ENCODE results near the gene RBM15B.

Gene RBM15B

DNA sequence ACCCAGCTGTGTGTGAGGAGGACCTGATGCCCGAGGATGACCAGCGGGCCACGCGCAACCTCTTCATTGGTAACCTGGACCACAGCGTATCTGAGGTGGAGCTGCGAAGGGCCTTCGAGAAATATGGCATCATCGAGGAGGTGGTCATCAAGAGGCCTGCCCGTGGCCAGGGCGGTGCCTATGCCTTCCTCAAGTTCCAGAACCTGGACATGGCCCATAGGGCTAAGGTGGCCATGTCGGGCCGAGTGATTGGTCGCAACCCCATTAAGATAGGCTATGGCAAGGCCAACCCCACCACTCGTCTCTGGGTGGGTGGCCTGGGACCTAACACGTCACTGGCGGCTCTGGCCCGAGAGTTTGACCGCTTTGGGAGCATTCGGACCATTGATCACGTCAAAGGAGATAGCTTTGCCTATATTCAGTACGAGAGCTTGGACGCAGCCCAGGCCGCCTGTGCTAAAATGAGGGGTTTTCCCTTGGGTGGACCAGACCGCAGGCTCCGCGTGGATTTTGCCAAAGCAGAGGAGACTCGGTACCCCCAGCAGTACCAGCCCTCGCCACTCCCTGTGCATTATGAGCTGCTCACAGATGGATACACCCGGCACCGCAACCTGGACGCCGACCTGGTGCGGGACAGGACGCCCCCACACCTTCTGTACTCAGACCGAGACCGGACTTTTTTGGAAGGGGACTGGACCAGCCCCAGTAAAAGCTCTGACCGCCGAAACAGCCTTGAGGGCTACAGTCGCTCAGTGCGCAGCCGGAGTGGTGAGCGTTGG lies 1.5 kb downstream of the RBM15B start:
- DNase-seq, result no peak

DNA sequence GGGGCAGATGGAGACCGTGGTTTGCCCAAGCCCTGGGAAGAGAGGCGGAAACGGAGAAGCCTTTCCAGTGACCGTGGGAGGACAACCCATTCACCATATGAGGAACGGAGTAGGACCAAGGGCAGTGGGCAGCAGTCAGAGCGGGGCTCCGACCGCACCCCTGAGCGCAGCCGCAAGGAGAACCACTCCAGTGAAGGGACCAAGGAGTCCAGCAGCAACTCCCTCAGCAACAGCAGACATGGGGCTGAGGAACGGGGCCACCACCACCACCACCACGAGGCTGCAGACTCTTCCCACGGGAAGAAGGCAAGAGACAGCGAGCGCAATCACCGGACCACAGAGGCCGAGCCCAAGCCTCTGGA lies 2.0 kb downstream of the RBM15B start:
- DNase-seq, result no peak

DNA sequence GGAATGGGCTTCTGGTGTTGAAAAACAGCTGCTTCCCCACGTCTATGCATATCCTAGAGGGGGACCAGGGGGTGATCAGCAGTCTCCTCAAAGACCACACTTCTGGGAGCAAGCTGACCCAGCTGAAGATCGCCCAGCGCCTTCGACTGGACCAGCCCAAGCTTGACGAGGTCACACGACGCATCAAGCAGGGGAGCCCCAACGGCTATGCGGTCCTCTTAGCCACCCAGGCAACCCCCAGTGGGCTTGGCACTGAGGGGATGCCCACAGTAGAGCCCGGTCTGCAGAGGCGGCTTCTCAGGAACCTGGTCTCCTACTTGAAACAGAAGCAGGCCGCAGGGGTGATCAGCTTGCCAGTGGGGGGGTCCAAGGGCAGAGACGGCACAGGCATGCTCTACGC lies 2.5 kb downstream of the RBM15B start:
- no peak for DNase-seq

DNA sequence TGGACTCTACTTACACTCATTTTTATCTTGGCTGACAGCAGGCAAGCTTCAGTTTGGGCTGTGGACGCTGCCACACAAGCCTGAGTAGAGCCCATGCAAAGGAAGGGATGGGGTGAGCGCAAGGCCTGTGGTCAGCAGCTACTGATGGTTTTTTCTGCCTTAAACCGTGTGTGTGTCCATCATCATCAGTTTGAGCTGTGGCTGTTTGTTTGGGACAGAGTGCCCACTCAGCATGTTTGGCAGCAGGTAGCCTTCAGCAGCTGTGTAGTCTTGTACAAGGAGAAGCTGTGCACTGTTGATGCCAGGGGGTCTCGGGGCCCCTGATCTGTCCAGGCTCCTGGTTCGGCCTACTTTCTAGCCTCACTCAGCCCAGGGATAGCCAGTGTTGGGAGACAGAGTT lies 3.5 kb downstream of the RBM15B start:
- no peak for DNase-seq

DNA sequence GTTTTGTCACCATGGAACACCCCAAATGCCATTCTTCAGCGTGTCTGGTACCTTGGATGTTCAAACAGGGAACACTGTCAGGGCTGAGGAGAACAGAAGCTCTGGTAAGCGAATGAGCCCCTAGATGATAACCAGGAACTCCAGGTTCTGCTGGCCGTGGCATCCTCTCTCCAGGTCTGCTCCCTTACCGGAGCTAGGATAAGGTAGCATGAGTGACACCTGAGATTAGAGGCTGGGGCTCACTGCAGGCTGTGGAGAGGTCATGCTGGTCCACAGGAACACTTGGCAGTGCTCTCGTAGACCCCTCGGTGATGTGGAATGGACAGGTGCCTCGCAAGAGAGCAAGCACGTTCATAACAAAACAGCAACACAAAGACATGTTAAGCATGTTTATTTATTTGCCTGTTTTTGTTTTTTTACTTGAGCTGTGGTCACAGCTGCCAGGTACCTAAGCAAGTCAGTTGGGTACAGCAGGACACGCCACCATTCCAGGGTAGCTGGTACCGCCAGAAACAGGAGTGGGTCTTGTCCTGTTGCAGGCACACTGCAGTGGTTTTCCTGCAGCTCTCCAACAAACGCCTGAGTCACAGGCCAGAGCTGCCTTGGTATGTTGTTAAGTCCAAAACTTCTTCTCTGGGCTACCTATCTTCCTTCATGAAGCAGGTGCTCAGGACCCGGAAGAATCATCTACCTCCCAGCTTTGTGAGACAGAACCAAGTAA lies 4.6 kb downstream of the RBM15B start:
- DNase-seq, result no peak

DNA sequence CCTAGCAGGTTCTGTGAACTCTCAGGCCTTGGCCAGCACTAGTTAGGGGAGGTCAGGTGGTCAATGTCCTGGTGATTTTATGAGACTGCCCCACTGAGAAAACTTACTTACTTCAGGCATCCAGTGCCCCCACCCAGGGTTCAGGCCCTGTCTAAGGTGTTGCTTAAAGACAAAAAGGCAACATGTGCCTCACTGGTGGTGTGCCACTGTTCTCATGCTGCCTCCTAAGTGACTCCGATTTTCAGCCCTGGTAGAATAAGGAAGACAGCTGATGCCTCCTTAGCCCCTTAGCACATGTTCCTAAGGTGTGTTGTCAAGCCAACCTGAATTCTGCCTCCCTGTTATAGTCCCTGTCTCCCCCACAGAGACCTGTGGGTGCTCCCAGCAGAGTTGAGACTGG lies 5.3 kb downstream of the RBM15B start:
- DNase-seq, result no peak

DNA sequence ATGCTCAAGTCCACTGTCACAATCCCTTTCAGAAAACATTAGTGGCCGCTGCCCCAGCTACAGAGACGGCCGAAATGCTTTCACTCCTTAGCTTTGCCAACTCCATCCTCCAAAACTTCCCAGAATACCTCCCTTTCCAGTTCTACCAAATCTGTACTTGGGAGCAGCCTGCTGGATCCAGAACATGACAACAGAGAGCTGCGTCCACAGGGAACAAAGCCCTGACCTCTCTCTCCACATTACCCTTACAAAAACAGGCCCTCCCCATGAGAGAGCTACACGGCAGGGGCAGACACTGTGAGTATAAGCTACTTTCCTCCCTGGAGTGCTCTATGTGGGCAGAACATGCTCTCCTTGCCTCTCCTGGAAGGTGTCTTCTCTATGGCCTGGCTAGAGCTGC lies 6.3 kb downstream of the RBM15B start:
- no peak for DNase-seq

DNA sequence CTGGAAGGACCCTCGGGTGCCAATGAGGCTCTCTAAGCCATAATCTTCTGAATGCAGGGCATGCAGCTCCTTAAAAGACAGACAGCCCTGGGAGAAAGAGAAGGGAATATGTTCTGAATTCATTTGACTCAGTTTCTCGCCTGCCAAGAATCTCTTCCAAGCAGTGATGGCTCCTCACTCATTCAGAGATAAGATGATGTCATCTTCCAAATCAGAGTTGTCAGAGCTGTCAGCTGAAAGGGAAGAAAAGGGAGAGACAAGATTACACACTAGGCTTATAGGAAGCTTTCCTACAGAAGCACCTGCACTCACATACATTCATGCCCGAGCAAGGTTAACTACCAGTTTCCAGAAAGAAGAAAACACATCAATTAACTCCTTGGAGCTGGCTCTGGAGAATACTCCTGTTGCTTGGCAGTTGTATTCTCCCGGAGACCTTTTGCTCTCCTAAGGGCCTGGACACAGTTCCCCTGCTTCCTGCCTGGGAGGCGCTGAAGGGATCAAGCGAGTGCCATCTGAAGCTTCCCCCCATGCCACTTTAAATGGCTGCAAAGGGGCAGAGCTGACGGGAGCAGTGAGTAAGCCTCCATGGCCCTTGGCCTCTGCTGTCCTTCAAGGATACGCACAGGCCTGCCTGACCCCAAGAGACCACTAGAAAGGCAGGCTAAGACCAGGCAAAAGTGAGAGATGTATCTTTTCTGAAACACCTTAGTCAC lies 7.7 kb downstream of the RBM15B start:
- DNase-seq, result no peak

DNA sequence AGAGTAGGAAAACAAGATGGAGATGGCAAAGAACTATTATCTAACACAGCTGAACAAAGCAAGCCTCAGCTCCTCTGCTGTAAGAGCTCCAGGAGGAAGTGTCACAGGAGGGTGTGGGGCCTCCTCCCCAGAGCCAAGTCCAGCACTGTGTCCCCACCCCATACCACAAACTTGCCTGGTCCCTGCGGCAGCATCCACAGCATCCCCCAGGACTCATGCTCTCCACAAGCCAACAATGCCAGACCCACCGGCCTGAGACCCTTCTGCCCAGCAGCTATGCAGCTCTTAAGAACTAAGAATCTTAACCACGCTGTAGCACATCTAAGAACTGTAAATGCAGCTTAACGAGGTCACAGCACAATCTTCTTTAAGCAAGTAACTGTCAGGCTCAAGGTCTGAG lies 9.1 kb downstream of the RBM15B start:
- DNase-seq, result no peak

DNA sequence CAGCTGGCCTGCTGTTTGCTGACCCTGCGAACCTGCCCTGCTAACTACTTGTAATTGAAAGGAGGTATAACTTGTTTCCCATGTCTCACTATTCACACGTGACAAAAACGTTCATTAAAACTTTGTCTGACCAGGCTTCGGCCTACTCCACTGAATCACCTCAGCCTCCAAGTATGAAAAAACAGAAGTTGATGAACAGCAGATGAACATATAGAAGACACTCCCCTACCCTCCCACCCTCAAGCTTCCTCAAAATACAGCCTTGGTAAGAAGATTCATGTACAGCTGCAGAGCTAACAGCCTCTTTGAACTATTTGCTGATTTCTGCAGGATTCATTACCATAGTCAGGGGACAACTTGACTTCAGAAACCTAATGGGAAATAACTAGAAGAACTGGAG lies 10.7 kb downstream of the RBM15B start:
- no peak for DNase-seq

DNA sequence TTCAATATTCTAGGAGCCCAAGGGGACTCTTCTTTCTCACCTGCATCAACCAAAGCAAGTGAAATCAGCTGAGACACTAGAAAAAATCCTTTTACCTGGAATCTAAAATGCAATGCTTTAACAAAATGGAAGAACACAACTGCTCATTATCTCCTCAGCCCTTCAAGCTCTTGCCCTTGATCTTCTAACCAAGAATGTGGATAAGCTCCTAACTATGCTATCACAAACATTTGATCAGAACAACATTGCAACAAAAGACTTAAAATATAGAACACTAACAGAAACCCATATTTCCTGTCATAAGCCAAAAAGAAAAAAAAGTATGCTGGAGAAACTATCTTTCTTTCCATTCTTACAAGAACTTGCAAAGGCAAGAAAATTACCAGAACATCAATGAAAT lies 12.6 kb downstream of the RBM15B start:
- no peak for DNase-seq

DNA sequence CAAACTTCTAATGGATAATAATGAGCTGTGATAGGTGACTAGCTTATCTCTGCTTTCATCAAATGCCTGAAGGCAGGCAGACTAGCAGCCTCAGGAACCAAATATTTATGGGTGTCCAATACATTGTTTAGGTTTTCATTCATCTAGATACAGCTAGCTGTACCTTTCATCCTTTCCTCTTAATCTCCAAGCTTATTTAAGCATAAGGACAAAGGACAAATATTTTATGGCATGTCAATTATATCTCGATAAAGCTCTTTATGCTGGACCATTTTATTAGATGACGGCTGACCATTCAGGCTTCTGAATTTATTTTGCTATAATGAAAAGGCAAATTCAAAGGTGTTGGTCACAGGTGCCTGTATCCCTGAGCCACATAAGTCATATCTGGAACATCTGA lies 16.9 kb downstream of the RBM15B start:
- DNase-seq, result no peak

DNA sequence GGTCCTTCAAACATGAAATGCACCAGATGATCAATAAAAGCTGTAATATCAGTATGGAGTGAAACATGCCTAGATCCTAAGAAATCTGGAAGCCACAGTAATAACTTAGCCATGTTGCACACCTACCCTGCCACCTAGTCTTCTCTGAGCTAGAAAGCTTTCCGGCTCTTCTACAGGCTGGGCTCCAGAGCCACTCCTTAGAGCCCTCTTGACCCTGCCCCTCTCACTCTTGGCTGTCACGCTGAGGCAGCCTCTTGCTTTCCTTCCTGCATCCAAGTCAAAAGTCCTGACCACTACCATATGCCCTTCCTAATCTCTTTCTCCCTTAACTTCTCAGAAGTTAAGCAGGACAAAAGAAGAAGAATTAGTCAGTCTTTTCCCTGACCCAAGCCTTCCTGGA lies 17.7 kb downstream of the RBM15B start:
- no peak for DNase-seq

DNA sequence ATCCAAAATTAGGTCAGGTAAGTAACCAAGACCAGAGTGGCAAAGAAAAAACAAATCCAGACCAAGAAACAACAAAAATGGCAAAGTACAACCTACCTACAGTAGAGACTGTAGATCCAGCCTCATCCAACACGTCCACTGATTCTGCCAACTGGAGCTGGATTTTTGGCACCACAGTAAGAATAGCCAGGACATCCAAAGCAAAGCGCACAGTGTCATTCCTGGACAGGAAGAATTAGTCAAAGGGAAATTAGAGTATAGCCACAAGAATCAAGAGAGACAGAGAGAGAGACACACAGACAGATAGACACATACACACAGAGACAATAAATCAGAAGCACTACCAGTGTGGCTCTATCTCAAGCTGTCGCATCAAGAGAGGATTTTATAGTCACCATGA lies 31.1 kb downstream of the RBM15B start:
- no peak for DNase-seq

DNA sequence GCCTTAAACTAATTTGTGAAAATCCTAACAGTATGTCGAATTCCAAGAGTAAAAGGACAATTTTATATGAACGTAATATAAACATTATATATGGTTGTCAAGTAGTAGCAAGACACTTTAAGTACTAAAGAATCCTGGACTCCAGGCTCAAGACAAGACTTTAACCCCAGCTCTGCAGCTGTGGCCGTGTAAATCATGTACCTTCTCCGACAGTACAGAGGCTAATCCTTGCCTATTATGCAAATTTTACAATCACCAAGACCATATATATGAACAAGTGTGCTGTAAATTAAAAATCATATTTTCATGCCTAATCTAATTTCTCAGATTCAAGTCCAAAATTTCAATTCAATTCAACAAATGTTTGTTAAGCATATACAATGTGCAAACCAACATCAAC lies 35.8 kb downstream of the RBM15B start:
- DNase-seq, result no peak

DNA sequence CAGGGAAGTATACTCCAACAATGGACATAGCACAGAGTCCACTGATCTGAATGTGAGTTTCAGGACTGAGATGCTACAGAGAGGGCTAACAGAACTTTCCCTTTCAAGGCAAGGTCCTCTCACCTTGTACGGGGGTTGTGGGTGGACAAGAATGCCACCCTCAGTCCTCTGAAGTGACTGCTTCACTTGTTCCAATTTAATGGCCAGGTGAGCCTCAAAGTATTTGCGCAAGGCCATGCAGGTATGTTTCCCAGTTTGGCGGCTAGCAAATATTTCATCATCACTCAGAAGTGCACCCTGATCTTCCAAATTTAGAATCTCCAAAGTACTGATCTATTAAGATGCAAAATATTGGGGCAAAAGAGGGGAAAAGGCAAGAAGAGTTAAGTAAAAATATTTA lies 38.1 kb downstream of the RBM15B start:
- no peak for DNase-seq

DNA sequence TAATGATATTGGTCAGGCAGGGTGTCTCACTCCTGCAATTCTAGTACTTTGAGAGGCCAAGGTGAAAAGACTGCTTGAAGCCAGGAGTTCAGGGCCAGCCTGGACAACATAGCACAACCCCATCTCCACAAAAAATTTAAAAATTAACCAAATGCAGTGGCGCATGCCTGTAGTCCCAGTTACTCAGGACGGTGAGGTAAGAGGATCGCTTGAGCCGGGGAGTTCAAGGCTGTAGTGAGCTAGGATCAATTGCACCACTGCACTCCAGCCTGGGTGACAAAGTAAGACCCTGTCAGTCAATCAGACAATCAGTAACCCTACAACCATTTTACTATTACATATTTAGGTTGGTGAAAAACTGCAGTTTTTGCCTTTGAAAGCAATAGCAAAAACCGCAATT lies 43.0 kb downstream of the RBM15B start:
- no peak for DNase-seq

DNA sequence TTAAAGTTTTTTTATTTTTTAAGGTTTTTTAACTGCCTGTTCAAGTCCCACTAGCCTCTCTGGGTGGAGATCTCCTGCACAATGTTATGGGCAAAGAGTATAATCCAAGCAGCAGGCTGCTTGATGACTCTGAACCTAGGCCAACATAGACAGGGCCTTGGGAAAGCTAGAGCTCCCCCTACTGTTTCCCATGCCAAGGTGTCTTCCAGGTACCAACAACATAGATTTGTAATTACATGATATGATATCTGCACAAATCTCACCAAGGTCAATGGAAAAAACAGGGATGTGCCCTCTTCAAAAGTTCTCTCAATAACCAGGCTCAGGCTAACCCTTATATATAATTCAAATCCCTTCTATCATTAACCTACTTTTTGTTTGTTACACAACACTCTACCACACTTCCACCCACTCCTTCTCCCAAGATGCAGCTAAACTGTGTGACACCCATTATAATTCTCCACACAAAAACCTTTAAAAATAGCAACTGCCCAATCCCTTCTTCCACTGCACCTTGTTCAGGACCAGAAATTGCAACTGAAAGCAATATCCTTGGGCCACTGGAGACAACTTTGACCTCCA lies 43.8 kb downstream of the RBM15B start:
- DNase-seq, result peak; percentile 28 to 56

DNA sequence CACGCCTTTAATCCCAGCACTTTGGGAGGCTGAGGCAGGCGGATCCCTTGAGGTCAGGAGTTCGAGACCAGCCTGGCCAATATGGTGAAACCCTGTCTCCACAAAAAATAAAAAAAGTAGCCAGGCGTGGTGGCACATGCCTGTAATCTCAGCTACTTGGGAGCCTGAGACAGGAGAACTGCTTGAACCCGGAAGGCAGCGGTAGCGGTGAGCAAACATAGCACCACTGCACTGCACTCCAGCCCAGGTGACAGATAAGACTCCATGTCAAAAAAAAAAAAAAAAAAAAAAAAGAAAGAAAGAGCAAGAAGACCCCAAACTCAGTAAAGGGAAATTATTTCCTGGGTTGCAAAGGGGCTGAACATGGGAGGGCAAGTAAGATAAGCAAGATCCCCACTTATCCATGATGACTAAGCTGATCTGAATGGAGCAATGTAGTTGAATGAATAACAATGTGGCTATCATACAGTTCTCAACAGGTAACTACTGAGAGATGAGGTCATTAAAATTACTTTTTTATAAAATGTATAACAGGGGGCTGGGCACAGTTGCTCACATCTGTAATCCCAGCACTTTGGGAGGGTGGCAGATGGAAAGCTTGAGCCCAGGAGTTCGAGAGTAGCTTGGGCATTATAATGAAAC lies 46.0 kb downstream of the RBM15B start:
- DNase-seq, result no peak

DNA sequence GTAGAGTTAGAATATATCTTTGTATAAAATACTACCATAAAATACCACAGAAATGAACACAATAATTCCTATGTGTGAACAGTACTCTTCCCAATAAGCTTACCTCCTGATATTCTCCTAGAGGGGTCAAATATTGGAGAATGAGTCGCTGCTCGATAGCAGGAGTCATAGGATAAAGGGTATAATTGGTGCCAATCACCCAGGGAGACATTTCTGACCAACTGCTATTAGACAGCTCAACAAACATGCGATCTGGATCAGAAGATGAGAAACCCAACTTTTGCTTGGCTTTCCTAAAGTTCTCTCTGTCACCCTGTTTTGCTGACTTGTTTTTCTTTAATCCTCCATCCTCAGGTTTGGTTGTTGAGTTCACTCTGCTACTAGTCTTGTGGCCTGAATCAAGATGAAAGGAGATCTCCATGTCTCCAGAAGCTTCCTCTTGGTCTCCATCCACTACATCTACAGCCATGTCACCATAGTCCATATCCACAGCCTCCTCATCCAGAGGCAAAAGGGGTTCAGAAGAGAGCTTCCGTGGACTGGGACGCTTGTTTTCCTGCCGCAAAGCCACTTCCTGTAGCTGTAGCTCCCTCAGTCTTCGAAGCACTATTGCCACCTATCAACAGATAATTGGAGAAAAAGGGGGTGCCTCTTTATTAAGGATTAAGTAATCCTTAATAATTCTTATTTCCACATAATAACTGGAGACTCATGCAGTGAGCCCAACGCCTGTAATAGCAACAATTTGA lies 50.4 kb downstream of the RBM15B start:
- no peak for DNase-seq

DNA sequence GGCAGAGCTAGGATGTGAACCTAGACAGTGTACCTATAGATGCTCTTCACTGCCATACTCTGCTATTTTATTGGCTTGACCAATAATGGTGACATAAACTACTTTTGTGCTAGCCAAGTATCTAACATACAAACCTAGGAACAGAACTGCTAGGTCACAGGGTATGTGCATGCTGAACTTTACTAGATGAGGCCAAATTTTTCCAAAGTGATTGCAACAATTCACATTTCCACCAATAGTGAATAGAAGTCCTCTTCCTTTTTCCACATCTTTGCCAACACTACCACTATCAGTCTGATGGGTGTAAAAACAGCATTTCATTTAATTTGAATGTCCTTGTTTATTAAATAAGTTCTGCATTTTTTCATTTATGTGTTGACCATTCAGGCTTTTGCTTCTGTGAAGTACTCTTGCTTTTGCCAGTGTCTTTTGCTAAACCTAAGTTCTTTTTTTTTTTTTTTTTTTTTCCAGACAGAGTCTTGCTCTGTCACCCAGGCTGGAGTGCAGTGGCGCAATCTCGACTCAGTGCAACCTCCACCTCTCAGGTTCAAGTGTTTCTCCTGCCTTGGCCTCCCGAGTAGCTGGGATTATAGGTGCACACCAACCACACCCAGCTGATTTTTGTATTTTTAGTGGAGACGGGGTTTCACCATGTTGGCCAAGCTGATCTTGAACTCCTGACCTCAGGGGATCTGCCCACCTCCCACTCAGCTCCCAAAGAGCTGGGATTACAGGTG lies 54.6 kb downstream of the RBM15B start:
- DNase-seq, result no peak

Measured in SHP77 (cell line).